Neural progenitor cell (in vitro differentiated cells): ENCODE results near the gene MROH8. TPM values are rescaled to one million over a fixed set of nuclear protein-coding genes. Genes with fewer than 3 reads are reported as not detected.

ENCODE experiments used
- DNase-seq: peaks from one replicate; pipeline ENCODE4 v3.0.0-alpha.2; 2016; ENCODE audit warnings: low spot score
- H2AFZ ChIP-seq: fragments of 200-600 bp; sonication (generic); replicated peaks from 2 replicates; pipeline ENCODE4 v1.6.1; 2016; ENCODE audit warnings: antibody characterized with exemption
- H3F3A ChIP-seq: fragments of 200-600 bp; sonication (generic); 2 replicates; pipeline ENCODE4 v1.6.1; 2016; ENCODE audit warnings: antibody characterized with exemption, low read depth
- H3K27ac ChIP-seq: fragments of 200-600 bp; sonication (generic); 2 replicates; pipeline ENCODE4 v1.5.1; 2016; ENCODE audit warnings: mild to moderate bottlenecking
- H3K27me3 ChIP-seq: fragments of 200-600 bp; sonication (generic); 2 replicates; pipeline ENCODE4 v1.6.1; 2016; ENCODE audit warnings: mild to moderate bottlenecking, moderate library complexity
- H3K36me3 ChIP-seq: fragments of 200-600 bp; sonication (generic); 2 replicates; pipeline ENCODE4 v1.5.1; 2016
- H3K4me1 ChIP-seq: fragments of 200-600 bp; sonication (generic); 2 replicates; pipeline ENCODE4 v1.6.1; 2016; ENCODE audit warnings: mixed run types
- H3K4me2 ChIP-seq: fragments of 200-600 bp; sonication (generic); 2 replicates; pipeline ENCODE4 v1.6.1; 2016
- H3K4me3 ChIP-seq: fragments of 200-600 bp; sonication (generic); 2 replicates; pipeline ENCODE4 v1.5.1; 2016
- H3K79me2 ChIP-seq: fragments of 200-600 bp; sonication (generic); 2 replicates; pipeline ENCODE4 v1.6.1; 2016; ENCODE audit warnings: low read depth
- H3K9ac ChIP-seq: fragments of 200-600 bp; sonication (generic); 2 replicates; pipeline ENCODE4 v1.6.1; 2016
- H3K9me3 ChIP-seq: fragments of 200-600 bp; sonication (generic); 2 replicates; pipeline ENCODE4 v1.5.1; 2016; ENCODE audit warnings: low read depth
- H4K20me1 ChIP-seq: fragments of 200-600 bp; sonication (generic); 2 replicates; pipeline ENCODE4 v1.6.1; 2016; ENCODE audit warnings: low read depth
- H3K27ac Mint-ChIP-seq: 3 replicates; pipeline ENCODE4 v1.8.0; 2021; ENCODE audit warnings: mixed read lengths
- H3K27me3 Mint-ChIP-seq: 2 replicates; pipeline ENCODE4 v1.8.0; 2022; ENCODE audit warnings: low read depth, mild to moderate bottlenecking, inconsistent platforms, moderate library complexity, mixed read lengths; ENCODE audit not compliant: insufficient read depth
- H3K36me3 Mint-ChIP-seq: 3 replicates; pipeline ENCODE4 v1.8.0; 2021; ENCODE audit warnings: mixed read lengths
- H3K4me1 Mint-ChIP-seq: 3 replicates; pipeline ENCODE4 v1.8.0; 2021; ENCODE audit warnings: mixed read lengths
- H3K4me3 Mint-ChIP-seq: 3 replicates; pipeline ENCODE4 v1.8.0; 2021; ENCODE audit warnings: mild to moderate bottlenecking, moderate library complexity, mixed read lengths
- H3K9me3 Mint-ChIP-seq: 3 replicates; pipeline ENCODE4 v1.8.0; 2020; ENCODE audit warnings: mixed read lengths
- EZH2 ChIP-seq: fragments of 200-600 bp; sonication (generic); IDR thresholded peaks from 2 replicates; pipeline ENCODE4 v1.6.1; 2017; ENCODE audit warnings: antibody characterized with exemption, mild to moderate bottlenecking, moderate library complexity
- EZH2phosphoT487 ChIP-seq: fragments of 200-600 bp; sonication (generic); IDR thresholded peaks from 2 replicates; pipeline ENCODE4 v1.6.1; 2017; ENCODE audit warnings: antibody characterized with exemption
- total RNA-seq: library from RNA; depleted of rRNA; stranded (reverse); fragments of >200 nt; gene quantifications from 2 replicates; pipeline ENCODE4 v1.2.3, GENCODE V29; 2015; ENCODE audit warnings: low replicate concordance
- TF ChIP-seq, protein P1 (sequence below): fragments of 200-600 bp; sonication (generic); IDR thresholded peaks from 2 replicates; pipeline ENCODE4 v1.5.1; 2017; ENCODE audit warnings: antibody characterized with exemption, mild to moderate bottlenecking

The MROH8 gene
- total RNA-seq, 1 donor from 2014 or later: 3.5 TPM

DNA sequence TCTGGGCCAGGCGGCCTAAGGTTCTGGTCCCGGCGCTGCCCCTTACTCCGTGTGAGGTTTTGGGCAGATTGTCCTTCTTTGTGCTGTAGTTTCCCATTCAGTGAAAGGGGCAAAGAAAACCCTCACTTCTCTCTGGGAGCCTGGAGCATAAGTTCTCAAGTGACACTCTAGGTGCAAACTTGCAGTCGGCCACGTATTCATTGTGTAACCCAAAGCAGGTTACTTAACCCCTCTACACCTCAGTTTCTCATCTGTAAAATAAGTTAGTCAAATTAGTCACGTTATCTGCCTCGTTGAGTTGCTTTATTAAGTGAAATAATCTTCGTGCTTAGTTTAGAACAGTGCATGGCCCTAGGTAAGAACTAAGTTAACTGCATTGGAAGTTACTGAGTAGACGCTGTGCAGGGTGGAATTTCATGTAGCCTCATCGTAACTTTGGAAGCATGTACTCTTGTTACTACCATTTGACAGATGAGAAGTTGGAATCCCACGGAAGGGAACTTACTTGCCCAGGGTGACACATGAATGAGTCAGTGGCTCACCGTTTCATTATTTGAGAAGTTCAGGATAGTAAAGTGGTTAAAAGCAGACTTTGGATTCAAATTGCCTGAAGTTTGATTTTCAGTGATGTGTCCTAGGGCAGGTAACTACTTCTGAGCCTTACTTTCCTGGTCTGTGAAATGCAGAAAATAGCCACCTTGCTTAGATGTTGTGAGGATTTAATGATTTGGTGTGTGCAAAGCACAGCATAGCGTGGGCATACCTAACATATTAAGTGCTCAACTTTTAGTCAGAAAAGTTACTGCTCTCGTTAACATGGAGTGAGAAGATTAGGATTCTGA, 556 bp upstream of the MROH8 start:
- Histone ChIP-seq H3K9ac (peak overlapping the region; percentile 94), H4K20me1 (peaks cover 49% of the 10 kb centered on the region), H2AFZ (peak overlapping the region; percentile 66), H3F3A (peaks cover 12% of the 10 kb centered on the region), H3K4me1 (peaks cover 4% of the 10 kb centered on the region), H3K79me2 (peaks cover 59% of the 10 kb centered on the region), H3K4me2 (peak overlapping the region; percentile 92), H3K27me3 (no peaks in the 10 kb centered on the region), H3K4me3 (peak overlapping the region; percentile 93), H3K9me3 (no peaks in the 10 kb centered on the region), H3K36me3 (no peaks in the 10 kb centered on the region), H3K27ac (peak overlapping the region; percentile 92)
- Mint-ChIP-seq H3K27me3 (peaks cover 5% of the 10 kb centered on the region), H3K36me3 (peaks cover 9% of the 10 kb centered on the region), H3K27ac (peak overlapping the region; percentile 99), H3K4me3 (peak overlapping the region; percentile 88), H3K9me3 (no peaks in the 10 kb centered on the region), H3K4me1 (peaks cover 13% of the 10 kb centered on the region)
- no peak for DNase-seq
- TF ChIP-seq, protein P1, sequence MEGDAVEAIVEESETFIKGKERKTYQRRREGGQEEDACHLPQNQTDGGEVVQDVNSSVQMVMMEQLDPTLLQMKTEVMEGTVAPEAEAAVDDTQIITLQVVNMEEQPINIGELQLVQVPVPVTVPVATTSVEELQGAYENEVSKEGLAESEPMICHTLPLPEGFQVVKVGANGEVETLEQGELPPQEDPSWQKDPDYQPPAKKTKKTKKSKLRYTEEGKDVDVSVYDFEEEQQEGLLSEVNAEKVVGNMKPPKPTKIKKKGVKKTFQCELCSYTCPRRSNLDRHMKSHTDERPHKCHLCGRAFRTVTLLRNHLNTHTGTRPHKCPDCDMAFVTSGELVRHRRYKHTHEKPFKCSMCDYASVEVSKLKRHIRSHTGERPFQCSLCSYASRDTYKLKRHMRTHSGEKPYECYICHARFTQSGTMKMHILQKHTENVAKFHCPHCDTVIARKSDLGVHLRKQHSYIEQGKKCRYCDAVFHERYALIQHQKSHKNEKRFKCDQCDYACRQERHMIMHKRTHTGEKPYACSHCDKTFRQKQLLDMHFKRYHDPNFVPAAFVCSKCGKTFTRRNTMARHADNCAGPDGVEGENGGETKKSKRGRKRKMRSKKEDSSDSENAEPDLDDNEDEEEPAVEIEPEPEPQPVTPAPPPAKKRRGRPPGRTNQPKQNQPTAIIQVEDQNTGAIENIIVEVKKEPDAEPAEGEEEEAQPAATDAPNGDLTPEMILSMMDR: no peak
- TF ChIP-seq EZH2 (no peak), EZH2phosphoT487 (no peak)

DNA sequence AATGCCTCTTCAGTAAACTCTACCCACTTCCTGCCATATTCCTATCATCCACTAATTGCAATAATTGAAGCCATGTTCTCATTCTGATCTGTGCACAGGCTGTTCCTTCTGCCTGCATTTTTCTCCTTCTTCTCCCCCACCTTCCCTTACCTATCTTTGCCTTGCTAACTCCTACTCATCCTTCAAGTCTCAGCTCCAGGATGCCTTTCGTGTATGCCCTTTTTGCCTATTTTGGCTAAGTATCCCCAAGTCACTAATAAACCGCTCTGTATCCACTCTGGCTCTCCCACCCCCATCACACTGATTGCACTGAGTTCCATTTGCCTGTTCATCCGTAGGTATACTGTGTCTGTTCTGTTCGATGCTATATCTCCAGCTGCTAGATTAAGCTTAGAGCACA, 6.5 kb downstream of the MROH8 start:
- Mint-ChIP-seq H3K9me3 (no peaks in the 10 kb centered on the region), H3K27me3 (peaks cover 2% of the 10 kb centered on the region), H3K4me3 (no peak overlapping the region), H3K27ac (no peak overlapping the region), H3K4me1 (no peaks in the 10 kb centered on the region), H3K36me3 (peaks cover 2% of the 10 kb centered on the region)
- peaks cover 2% of the 10 kb centered on the region for H3F3A ChIP-seq
- no peaks in the 10 kb centered on the region for H3K4me1 ChIP-seq
- H3K27me3 ChIP-seq: no peaks in the 10 kb centered on the region
- H3K9me3 ChIP-seq: no peaks in the 10 kb centered on the region
- no peak overlapping the region for H3K9ac ChIP-seq
- TF ChIP-seq EZH2 (no peak), EZH2phosphoT487 (no peak)
- TF ChIP-seq, protein P1: no peak
- H3K27ac ChIP-seq: no peak overlapping the region
- no peak for DNase-seq
- no peaks in the 10 kb centered on the region for H4K20me1 ChIP-seq
- no peak overlapping the region for H3K4me2 ChIP-seq
- no peaks in the 10 kb centered on the region for H3K79me2 ChIP-seq
- no peak overlapping the region for H2AFZ ChIP-seq
- H3K36me3 ChIP-seq: no peaks in the 10 kb centered on the region
- no peak overlapping the region for H3K4me3 ChIP-seq

DNA sequence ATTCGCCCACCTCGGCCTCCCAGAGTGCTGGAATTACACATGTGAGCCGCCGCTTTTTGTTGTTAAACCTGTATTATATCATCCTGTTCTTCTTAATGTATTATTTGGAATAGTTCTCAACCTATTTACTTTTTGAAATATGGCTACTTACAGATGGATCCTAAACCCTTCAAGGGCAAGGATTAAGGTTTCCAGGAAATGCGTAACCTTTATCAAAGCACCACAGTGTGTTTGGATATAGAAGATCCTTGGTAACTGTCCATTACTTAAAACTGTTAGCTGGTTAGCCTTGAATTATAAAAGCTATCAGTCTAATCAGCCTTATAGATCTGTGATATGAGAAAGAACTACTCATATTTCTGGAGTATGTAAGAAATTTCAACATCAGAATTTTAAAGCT, 12.5 kb downstream of the MROH8 start:
- H3F3A ChIP-seq: peaks cover 5% of the 10 kb centered on the region
- H3K9ac ChIP-seq: no peak overlapping the region
- H2AFZ ChIP-seq: no peak overlapping the region
- H3K4me1 ChIP-seq: no peaks in the 10 kb centered on the region
- H3K79me2 ChIP-seq: no peaks in the 10 kb centered on the region
- DNase-seq: no peak
- H4K20me1 ChIP-seq: no peaks in the 10 kb centered on the region
- no peaks in the 10 kb centered on the region for H3K36me3 Mint-ChIP-seq
- TF ChIP-seq, protein P1: no peak
- TF ChIP-seq EZH2phosphoT487: no peak
- H3K27ac ChIP-seq: no peak overlapping the region
- no peaks in the 10 kb centered on the region for H3K36me3 ChIP-seq
- no peaks in the 10 kb centered on the region for H3K9me3 Mint-ChIP-seq
- no peak overlapping the region for H3K4me3 ChIP-seq
- H3K4me2 ChIP-seq: no peak overlapping the region
- H3K4me3 Mint-ChIP-seq: no peak overlapping the region
- H3K27me3 ChIP-seq: no peaks in the 10 kb centered on the region
- H3K27me3 Mint-ChIP-seq: peaks cover 6% of the 10 kb centered on the region
- H3K4me1 Mint-ChIP-seq: peaks cover 8% of the 10 kb centered on the region
- H3K27ac Mint-ChIP-seq: no peak overlapping the region
- H3K9me3 ChIP-seq: no peaks in the 10 kb centered on the region
